Vagina (tissue), 2 donors: Measurements from ENCODE around the gene COX8A.

Source experiments
- CTCF ChIP-seq, 3 experiments: fragments of 450-650 bp in 2 of 3; fragments of 200-600 bp in 1 of 3; sonication (generic) in 1 of 3; IDR thresholded peaks; one replicate each; pipeline ENCODE4 v1.5.1; 2017 to 2019; ENCODE audit warnings: antibody characterized with exemption in 3 of 3, mild to moderate bottlenecking in 2 of 3, moderate library complexity in 2 of 3
- POLR2AphosphoS5 ChIP-seq, 2 donors: sonication (generic); formaldehyde crosslinking; IDR thresholded peaks; one replicate each; pipeline ENCODE4 v1.9.0; 2017; ENCODE audit warnings: antibody characterized with exemption in 2 of 2, mild to moderate bottlenecking in 2 of 2, low read depth in 1 of 2; ENCODE audit not compliant: insufficient read depth in 1 of 2

GRCh38 chr11:63993100-63993499, 18.7 kb downstream of the COX8A start:
- no peak for TF ChIP-seq POLR2AphosphoS5 (IDR thresholded peaks at IDR 0.05; ENCODE audit: insufficient read depth in 1 of 2, low read depth in 1 of 2)
- no peak for TF ChIP-seq CTCF (IDR thresholded peaks at IDR 0.05)
